Activated CD4-positive, alpha-beta memory T cell treated with anti-CD3 and anti-CD28 coated beads for 36 hours (primary cell): ENCODE measurements around the gene ROBO4. TPM values are rescaled to one million over a fixed set of nuclear protein-coding genes. Genes with fewer than 3 reads are reported as not detected.

Experiments used
- CTCF ChIA-PET: fragments of 350-600 bp; sonication (Branson Sonifier 250); formaldehyde crosslinking; loops from one replicate; lab custom pipeline; 2021; ENCODE audit warnings: antibody characterized with exemption, inconsistent platforms; lab: Charles Lee
- POLR2A ChIA-PET: fragments of 350-600 bp; sonication (Branson Sonifier 250); formaldehyde crosslinking; loops from one replicate; lab custom pipeline; 2021; ENCODE audit warnings: antibody characterized with exemption; lab: Charles Lee
- DNase-seq: peaks from one replicate; pipeline ENCODE4 v3.0.0-alpha.2; 2020
- H3K27ac Mint-ChIP-seq: one replicate; pipeline ENCODE4 v1.8.0; 2021; ENCODE audit warnings: mixed read lengths
- H3K27me3 Mint-ChIP-seq: one replicate; pipeline ENCODE4 v1.8.0; 2021; ENCODE audit warnings: mixed read lengths
- H3K36me3 Mint-ChIP-seq: one replicate; pipeline ENCODE4 v1.8.0; 2021; ENCODE audit warnings: mixed read lengths
- H3K4me1 Mint-ChIP-seq: one replicate; pipeline ENCODE4 v1.8.0; 2021; ENCODE audit warnings: low read depth, mixed read lengths
- H3K4me3 Mint-ChIP-seq: one replicate; pipeline ENCODE4 v1.8.0; 2021; ENCODE audit warnings: mild to moderate bottlenecking, mixed read lengths
- H3K9me3 Mint-ChIP-seq: one replicate; pipeline ENCODE4 v1.8.0; 2021; ENCODE audit warnings: mixed read lengths
- intact Hi-C: fragments of 100-400 bp; cut with micrococcal nuclease; formaldehyde crosslinking; loops from one replicate; pipeline ENCODE4 v1.15.1; 2023
- total RNA-seq, 2 experiments: library from RNA; stranded (reverse); gene quantifications; one replicate each; pipeline ENCODE4 v1.2.3, GENCODE V29; 2021

The ROBO4 gene
- total RNA-seq, 2 experiments from 2014 or later: not detected

DNA sequence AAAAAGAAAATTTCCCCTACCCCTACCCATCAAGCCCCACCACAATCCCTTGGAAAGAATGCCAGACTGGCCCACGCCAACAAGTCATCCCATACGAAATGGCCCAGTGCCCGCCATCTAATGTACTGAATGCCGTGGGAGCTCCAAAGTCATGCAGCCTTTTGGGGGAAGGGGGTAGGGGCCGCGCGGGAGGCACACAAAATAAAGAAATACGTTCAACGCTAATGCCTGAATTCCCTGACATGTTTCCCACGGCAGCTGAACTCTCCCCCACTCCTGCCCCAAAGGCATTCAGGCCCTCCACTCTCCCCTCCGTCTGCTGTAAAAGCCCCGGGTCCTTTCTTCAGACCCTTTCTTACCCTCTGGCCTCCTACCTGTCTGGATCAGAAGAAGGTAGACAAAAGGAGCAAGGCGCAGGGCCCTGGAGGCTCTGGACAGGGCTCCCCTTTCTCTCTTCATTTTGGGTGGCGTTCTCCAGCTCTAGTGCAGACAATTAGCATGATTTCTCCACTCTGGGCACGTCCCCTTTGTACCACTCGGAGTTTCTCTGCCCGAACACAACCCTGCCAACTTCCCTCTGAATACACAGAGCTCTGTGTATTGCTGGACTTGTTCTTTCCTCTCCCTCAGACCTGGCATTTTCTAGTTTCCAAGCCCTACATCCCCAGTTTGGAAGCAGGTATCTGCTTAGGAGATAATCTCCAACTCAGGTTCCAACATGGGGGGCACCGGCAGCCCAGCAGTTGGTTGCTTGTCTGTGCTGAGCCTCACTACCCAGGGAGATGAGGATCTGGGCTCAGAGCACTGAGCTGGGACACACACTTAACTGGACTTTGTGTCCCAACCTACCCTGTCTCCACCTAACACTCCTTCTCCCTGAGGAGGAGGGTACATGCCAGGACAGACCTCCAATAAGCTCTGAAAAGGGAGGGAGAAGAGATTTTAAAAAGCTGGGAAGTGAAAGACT, 38.2 kb upstream of the ROBO4 start, which contains the start of gene HEPACAM:
Gene HEPACAM (minus strand): TSS at position 500 of the 967 bp plus-strand sequence. CDS start 41 bp downstream, at position 459.
- no peaks in the 10 kb centered on the region for H3K36me3 Mint-ChIP-seq
- ChIA-PET POLR2A (no interaction called here), CTCF (interaction anchor here (0.9 kb wide), 1 partner anchor 206 kb away, joined by 3 read pairs; no protein-coding TSS in a partner anchor)
- no peak for DNase-seq
- H3K4me3 Mint-ChIP-seq: no peak within 1 kb of the TSS
- intact Hi-C loops: no loop called here
- H3K27me3 Mint-ChIP-seq: no peaks in the 10 kb centered on the region
- H3K9me3 Mint-ChIP-seq: no peaks in the 10 kb centered on the region
- no peaks in the 10 kb centered on the region for H3K4me1 Mint-ChIP-seq
- H3K27ac Mint-ChIP-seq: no peak within 1 kb of the TSS

DNA sequence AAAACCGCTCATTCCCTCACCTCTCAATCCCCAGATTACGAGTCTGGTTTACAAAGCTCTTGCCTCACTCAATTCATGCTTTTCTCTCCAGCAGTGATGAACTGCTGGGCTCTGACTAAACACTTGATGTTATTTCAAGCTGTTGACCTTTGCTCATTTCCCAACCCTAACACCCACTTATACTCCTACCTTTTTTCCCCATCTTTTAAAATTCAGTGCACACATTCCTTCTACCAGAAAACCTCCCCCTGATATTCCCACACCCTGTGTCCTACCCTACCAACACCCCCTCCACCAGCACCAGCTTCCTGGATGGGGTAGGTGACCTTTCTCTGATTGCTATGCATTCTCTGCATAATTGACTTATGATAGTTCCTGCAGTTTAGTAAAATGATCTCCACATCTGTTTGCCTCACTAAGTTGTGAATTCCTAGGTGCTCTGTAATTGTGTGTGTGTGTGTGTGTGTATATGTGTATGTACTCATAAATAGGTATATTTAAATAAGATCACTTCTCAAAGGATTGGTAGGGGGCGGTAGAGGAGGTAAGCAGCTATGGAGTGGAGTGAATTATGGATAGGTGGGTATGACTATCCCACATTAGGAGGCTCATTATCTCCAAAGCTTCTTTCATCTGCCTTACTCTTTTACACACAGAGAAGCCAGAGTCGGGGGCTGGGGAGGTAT, 37.3 kb upstream of the ROBO4 start:
- no peak overlapping the region for H3K27ac Mint-ChIP-seq
- H3K4me3 Mint-ChIP-seq: no peak overlapping the region
- ChIA-PET CTCF (interaction anchor here (0.9 kb wide), 1 partner anchor 207 kb away, joined by 3 read pairs; no protein-coding TSS in a partner anchor), POLR2A (no interaction called here)
- no peak for DNase-seq
- no peaks in the 10 kb centered on the region for H3K9me3 Mint-ChIP-seq
- H3K4me1 Mint-ChIP-seq: peaks cover 4% of the 10 kb centered on the region
- H3K27me3 Mint-ChIP-seq: no peaks in the 10 kb centered on the region
- H3K36me3 Mint-ChIP-seq: no peaks in the 10 kb centered on the region
- intact Hi-C loops: no loop called here

DNA sequence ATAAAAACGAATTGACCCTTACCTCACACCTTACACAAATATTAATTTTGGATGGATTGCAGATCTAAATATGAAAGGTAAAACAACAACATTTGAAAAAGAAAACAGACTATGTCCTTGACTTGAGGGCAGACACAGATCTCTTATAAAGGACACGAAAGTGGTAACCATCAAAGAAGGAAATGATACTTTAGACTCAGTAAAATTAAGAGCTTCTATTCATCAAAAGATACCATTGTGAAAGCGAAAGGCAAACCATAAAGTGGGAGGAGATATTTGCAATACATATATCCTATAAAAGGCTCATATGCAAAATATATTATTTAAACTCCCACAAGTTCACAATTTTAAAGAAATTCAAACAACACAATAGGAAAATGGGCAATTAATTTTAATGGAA, 33.1 kb upstream of the ROBO4 start:
- no peak for DNase-seq
- H3K36me3 Mint-ChIP-seq: no peaks in the 10 kb centered on the region
- no peaks in the 10 kb centered on the region for H3K9me3 Mint-ChIP-seq
- intact Hi-C loops: no loop called here
- ChIA-PET POLR2A (no interaction called here), CTCF (no interaction called here)
- no peaks in the 10 kb centered on the region for H3K27me3 Mint-ChIP-seq
- peaks cover 4% of the 10 kb centered on the region for H3K4me1 Mint-ChIP-seq
- H3K27ac Mint-ChIP-seq: no peak overlapping the region
- H3K4me3 Mint-ChIP-seq: no peak overlapping the region

DNA sequence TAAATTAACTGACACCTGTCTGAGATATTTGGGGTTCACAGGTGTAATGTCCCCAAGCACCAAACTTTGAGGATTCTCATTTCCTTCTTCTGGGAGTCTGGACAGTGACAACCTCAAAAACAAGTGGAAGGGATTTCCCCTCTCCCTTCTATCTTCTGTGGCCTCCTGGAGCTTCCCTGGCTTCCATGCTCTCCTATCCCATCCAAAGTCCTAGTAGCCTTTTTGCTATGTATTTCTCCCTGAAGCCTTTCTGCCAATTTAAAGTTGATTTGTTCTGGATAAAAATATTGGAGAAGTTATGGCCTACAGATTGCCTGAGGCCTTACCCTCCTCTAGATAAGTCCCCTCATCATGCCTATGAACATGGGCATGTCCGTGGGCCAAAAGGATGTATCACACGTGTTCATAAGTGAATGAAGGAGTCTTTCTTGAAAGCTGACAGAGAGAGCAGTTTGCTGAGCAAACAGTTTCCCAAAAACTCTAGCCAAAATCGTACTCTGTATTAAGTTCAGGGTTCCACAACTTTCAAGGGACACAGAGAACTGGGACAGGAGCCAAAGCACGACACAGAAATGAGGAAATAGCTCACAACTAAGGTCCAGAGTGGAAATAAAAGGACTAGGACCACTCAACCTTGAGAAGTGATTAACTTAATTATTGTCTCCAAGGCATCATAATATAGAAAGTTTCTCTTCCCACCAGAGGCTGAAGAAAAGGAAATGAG, 31.4 kb upstream of the ROBO4 start:
- no peak overlapping the region for H3K27ac Mint-ChIP-seq
- DNase-seq: no peak
- POLR2A ChIA-PET: no interaction called here
- no peaks in the 10 kb centered on the region for H3K36me3 Mint-ChIP-seq
- intact Hi-C loops: no loop called here
- peaks cover 4% of the 10 kb centered on the region for H3K4me1 Mint-ChIP-seq
- no peaks in the 10 kb centered on the region for H3K27me3 Mint-ChIP-seq
- CTCF ChIA-PET: no interaction called here
- no peak overlapping the region for H3K4me3 Mint-ChIP-seq
- H3K9me3 Mint-ChIP-seq: no peaks in the 10 kb centered on the region

DNA sequence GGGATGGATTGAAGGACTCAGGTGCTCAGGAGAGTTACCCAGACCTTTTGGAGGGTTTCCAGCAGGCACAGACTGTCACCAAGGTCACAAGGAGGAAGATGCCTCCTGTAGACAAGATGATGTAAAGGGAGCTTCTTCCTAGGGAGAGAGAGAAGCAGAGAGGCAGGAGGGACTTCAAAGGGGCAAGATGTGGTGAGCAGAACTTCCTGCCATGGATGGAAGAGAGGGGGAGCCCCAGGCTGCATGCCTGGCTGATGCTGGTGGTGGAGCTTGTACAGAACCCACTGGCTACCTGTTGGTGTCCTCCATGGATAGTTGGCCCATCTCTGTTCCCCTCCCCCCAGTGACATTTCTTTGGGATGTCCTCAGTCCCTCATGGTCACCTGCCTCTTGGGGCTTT, 25.6 kb upstream of the ROBO4 start:
- no peak for DNase-seq
- Mint-ChIP-seq H3K27me3 (no peaks in the 10 kb centered on the region), H3K9me3 (no peaks in the 10 kb centered on the region), H3K36me3 (no peaks in the 10 kb centered on the region), H3K4me1 (peaks cover 11% of the 10 kb centered on the region), H3K27ac (no peak overlapping the region), H3K4me3 (no peak overlapping the region)
- POLR2A ChIA-PET: no interaction called here
- CTCF ChIA-PET: interaction anchor here (0.8 to 1.1 kb wide), 2 partner anchors 18 to 500 kb away, joined by 3 read pairs; no protein-coding TSS in a partner anchor
- intact Hi-C loops: loop anchor here (2.0 kb wide), 1 partner anchor 32 kb away; the partner anchor contains the start of gene CCDC15

DNA sequence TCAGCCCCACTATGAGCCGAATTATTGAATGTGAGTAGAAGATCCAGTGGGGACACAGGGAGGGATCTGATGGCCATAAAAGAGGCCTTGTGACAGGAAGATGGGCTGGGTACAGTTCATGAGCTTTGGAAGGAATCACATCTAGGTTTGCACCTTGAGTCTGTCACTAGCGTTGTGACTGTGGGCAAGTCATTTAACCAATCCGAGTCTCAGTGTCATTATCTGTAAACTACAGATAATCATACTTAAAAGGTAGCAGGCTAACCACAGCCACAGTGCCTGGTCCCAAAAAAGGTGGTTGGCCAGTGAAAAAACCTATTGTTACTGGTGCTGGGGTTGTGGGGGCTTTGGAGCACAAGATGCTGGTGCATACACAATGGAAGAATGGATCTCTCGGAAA, 25.2 kb upstream of the ROBO4 start:
- H3K9me3 Mint-ChIP-seq: no peaks in the 10 kb centered on the region
- no peaks in the 10 kb centered on the region for H3K27me3 Mint-ChIP-seq
- DNase-seq: no peak
- H3K4me1 Mint-ChIP-seq: peaks cover 11% of the 10 kb centered on the region
- H3K4me3 Mint-ChIP-seq: no peak overlapping the region
- CTCF ChIA-PET: interaction anchor here (0.8 to 1.1 kb wide), 2 partner anchors 18 to 501 kb away, joined by 3 read pairs; no protein-coding TSS in a partner anchor
- POLR2A ChIA-PET: no interaction called here
- H3K27ac Mint-ChIP-seq: no peak overlapping the region
- intact Hi-C loops: loop anchor here (2.0 kb wide), 1 partner anchor 32 kb away; the partner anchor contains the start of gene CCDC15
- H3K36me3 Mint-ChIP-seq: no peaks in the 10 kb centered on the region

DNA sequence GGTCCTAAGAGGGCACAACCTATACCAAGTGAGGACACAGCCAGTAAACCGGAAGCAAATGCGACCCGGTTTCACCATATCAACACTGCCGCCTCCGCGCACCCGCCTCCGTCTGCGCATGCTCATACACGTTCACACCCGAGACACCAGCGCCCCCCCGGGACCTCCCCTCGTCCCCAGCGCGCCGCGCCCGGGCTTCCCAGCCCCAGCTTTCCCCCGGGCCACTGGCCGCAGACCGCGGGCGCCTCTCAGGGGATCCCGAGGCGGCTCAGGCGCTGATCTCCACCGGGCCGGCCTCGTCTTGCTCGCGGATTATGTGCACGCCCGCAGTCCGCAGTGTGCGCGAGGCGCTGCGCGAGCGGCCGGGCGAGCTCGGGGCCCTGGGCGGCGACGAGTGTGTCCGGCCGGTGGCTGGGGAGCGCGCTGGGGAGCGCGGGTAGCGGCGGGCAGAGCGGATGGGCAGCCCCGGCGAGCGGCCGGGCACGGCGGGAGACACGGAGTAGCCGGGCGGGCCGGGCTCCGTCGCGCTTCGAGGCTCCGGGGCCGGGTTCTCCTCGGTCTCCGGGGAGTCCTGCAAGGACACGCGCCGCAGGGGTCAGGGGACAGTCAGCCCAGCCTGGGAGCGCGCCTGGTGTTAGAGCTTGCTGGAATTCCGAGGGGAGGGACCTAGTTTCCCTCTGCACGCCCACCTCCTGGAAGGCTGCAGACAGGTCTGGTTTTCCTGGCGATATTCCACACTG, 23.4 kb upstream of the ROBO4 start:
- Mint-ChIP-seq H3K27me3 (no peaks in the 10 kb centered on the region), H3K4me3 (peak overlapping the region; percentile 51), H3K27ac (peak overlapping the region; percentile 43), H3K4me1 (peaks cover 11% of the 10 kb centered on the region), H3K9me3 (no peaks in the 10 kb centered on the region), H3K36me3 (no peaks in the 10 kb centered on the region)
- intact Hi-C loops: loop anchor here (1.0 kb wide), 1 partner anchor 45 kb away; no protein-coding TSS in a partner anchor
- peak; percentile 80 for DNase-seq
- ChIA-PET POLR2A (no interaction called here), CTCF (interaction anchor here (0.6 to 1.4 kb wide), 2 partner anchors 45 to 960 kb away, joined by 5 to 6 read pairs; no protein-coding TSS in a partner anchor)

DNA sequence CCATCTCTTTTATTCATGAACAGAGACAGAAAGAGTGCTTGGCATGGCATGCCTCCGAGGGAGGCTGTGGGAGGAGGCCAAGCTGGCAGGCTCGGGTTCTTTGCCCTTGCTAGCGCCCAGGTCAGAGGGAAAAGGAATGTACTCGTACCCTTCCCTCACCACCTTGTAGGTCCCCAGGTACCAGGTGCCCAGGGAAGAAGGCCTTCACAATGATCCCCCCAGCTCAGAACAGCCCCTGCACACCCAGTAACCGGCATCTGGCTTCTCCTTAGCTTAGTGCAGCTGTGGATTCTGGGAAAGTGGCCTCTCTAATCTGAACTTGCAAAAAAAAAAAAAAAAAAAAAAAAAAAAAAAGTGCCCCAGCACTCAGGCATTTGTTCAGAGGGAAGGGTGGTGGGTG, 22.7 kb upstream of the ROBO4 start:
- Mint-ChIP-seq H3K27ac (no peak overlapping the region), H3K27me3 (no peaks in the 10 kb centered on the region), H3K4me1 (peaks cover 11% of the 10 kb centered on the region), H3K9me3 (no peaks in the 10 kb centered on the region), H3K36me3 (no peaks in the 10 kb centered on the region), H3K4me3 (no peak overlapping the region)
- POLR2A ChIA-PET: no interaction called here
- DNase-seq: no peak
- intact Hi-C loops: loop anchor here (1.0 kb wide), 1 partner anchor 44 kb away; no protein-coding TSS in a partner anchor
- CTCF ChIA-PET: interaction anchor here (1.4 kb wide), 1 partner anchor 44 kb away, joined by 6 read pairs; no protein-coding TSS in a partner anchor

DNA sequence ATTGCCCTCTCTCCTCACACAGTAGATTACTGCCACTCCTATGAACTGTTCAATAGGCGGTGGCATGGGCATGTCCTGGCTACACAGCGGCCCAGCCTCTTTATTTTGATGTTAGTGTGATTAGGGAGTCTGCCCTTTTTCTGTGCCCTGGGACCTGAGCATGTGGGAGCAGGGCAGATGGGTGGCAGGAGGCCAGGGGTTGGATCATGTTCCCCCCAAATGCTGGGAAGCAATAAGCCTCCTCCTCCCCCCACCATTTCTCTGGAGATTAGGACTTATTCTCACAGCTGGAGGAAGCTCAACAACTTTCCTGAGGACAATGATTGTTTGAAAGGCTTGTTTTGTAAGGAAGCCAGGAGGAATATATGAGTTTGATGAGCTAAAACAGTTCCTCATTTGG, 22.2 kb upstream of the ROBO4 start:
- Mint-ChIP-seq H3K4me1 (peaks cover 11% of the 10 kb centered on the region), H3K9me3 (no peaks in the 10 kb centered on the region), H3K27ac (no peak overlapping the region), H3K36me3 (no peaks in the 10 kb centered on the region), H3K27me3 (no peaks in the 10 kb centered on the region), H3K4me3 (no peak overlapping the region)
- ChIA-PET POLR2A (no interaction called here), CTCF (interaction anchor here (1.4 kb wide), 1 partner anchor 44 kb away, joined by 6 read pairs; no protein-coding TSS in a partner anchor)
- intact Hi-C loops: loop anchor here (1.0 kb wide), 1 partner anchor 44 kb away; no protein-coding TSS in a partner anchor
- DNase-seq: no peak

DNA sequence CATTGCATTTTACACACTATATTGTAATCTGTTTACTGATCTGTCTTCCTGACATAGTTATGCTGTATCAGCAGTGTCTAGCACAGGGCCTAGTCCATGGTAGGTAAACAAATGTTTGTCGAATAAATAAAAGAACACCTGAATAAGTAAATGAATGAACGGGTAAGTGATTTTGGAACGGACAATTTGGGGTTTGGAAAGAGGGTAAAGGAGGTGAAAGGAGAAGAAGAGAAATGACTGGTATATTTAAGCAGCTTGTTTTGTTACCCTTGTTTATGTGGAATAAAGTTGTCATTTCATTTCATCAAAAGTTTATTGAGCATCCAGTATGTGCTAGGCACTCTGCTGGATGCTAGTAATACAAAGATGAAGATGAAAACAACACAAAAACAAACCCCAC, 21.3 kb upstream of the ROBO4 start, which contains the start of gene HEPN1:
Gene HEPN1 (plus strand): TSS at position 301 of the 400 bp plus-strand sequence.
- no peaks in the 10 kb centered on the region for H3K27me3 Mint-ChIP-seq
- no peak within 1 kb of the TSS for H3K27ac Mint-ChIP-seq
- DNase-seq: no peak
- no peak within 1 kb of the TSS for H3K4me3 Mint-ChIP-seq
- ChIA-PET CTCF (no interaction called here), POLR2A (no interaction called here)
- H3K9me3 Mint-ChIP-seq: no peaks in the 10 kb centered on the region
- intact Hi-C loops: no loop called here
- H3K4me1 Mint-ChIP-seq: peaks cover 11% of the 10 kb centered on the region
- H3K36me3 Mint-ChIP-seq: no peaks in the 10 kb centered on the region
